ENCODE results near the gene IL6R. TPM values are rescaled to one million over a fixed set of nuclear protein-coding genes. Genes with fewer than 3 reads are reported as not detected.

Gene IL6R
- total and polyA plus RNA-seq, 4 donors, result 18.8 to 67.6 (median 35.3) TPM

DNA sequence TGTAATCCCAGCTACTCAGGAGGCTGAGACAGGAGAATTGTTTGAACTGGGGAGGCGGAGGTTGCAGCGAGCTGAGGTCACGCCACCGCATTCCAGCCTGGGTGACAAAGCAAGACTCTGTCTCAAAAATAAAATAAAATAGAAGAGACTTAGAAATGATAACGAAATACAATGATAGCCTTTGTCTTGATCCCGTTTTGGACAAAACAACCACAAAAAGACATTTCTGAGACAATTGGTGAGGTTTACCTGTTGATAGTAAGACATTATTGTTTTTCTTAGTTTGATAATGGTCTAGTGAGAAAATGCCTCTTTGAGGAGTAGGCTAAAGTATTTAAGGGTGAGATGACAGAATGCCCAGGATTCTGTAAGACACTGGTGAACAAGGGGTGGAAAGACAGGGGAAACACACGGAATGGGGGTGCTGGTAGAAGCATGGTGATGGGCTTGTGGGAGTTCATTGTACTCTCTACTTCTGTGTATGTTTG is 109.0 kb downstream of the IL6R start:
- no peak for TF ChIP-seq FOXA2 (IDR thresholded peaks at IDR 0.05)
- no peak for TF ChIP-seq RXRA (IDR thresholded peaks at IDR 0.05)
- TF ChIP-seq, protein P1, sequence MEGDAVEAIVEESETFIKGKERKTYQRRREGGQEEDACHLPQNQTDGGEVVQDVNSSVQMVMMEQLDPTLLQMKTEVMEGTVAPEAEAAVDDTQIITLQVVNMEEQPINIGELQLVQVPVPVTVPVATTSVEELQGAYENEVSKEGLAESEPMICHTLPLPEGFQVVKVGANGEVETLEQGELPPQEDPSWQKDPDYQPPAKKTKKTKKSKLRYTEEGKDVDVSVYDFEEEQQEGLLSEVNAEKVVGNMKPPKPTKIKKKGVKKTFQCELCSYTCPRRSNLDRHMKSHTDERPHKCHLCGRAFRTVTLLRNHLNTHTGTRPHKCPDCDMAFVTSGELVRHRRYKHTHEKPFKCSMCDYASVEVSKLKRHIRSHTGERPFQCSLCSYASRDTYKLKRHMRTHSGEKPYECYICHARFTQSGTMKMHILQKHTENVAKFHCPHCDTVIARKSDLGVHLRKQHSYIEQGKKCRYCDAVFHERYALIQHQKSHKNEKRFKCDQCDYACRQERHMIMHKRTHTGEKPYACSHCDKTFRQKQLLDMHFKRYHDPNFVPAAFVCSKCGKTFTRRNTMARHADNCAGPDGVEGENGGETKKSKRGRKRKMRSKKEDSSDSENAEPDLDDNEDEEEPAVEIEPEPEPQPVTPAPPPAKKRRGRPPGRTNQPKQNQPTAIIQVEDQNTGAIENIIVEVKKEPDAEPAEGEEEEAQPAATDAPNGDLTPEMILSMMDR (IDR thresholded peaks at IDR 0.05; ENCODE audit: low read depth, low read length, missing input control), result no peak
- no peak for TF ChIP-seq SP1 (IDR thresholded peaks at IDR 0.05)
- TF ChIP-seq HNF4G (IDR thresholded peaks at IDR 0.05), result no peak
- no peak for TF ChIP-seq TAF1 (conservative IDR thresholded peaks at IDR 0.05)
- TF ChIP-seq, protein P2, sequence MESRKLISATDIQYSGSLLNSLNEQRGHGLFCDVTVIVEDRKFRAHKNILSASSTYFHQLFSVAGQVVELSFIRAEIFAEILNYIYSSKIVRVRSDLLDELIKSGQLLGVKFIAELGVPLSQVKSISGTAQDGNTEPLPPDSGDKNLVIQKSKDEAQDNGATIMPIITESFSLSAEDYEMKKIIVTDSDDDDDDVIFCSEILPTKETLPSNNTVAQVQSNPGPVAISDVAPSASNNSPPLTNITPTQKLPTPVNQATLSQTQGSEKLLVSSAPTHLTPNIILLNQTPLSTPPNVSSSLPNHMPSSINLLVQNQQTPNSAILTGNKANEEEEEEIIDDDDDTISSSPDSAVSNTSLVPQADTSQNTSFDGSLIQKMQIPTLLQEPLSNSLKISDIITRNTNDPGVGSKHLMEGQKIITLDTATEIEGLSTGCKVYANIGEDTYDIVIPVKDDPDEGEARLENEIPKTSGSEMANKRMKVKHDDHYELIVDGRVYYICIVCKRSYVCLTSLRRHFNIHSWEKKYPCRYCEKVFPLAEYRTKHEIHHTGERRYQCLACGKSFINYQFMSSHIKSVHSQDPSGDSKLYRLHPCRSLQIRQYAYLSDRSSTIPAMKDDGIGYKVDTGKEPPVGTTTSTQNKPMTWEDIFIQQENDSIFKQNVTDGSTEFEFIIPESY (IDR thresholded peaks at IDR 0.05), result no peak
- no peak for TF ChIP-seq FOXA1 (IDR thresholded peaks at IDR 0.05)
- no peak for TF ChIP-seq YY1 (IDR thresholded peaks at IDR 0.05)
- no peak for TF ChIP-seq GABPA (IDR thresholded peaks at IDR 0.05 in 1 of 2, conservative IDR thresholded peaks at IDR 0.05 in 1 of 2)
- no peak for TF ChIP-seq HNF4A (conservative IDR thresholded peaks at IDR 0.05)
- TF ChIP-seq, protein P3, sequence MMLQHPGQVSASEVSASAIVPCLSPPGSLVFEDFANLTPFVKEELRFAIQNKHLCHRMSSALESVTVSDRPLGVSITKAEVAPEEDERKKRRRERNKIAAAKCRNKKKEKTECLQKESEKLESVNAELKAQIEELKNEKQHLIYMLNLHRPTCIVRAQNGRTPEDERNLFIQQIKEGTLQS (IDR thresholded peaks at IDR 0.05), result no peak
- TF ChIP-seq, protein P4, sequence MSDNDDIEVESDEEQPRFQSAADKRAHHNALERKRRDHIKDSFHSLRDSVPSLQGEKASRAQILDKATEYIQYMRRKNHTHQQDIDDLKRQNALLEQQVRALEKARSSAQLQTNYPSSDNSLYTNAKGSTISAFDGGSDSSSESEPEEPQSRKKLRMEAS (IDR thresholded peaks at IDR 0.05), result no peak
- no peak for TF ChIP-seq RAD21 (IDR thresholded peaks at IDR 0.05)
- TF ChIP-seq JUND (IDR thresholded peaks at IDR 0.05), result no peak
- TF ChIP-seq NR2F2 (IDR thresholded peaks at IDR 0.05), result no peak
- TF ChIP-seq EGR1 (IDR thresholded peaks at IDR 0.05; ENCODE audit: low read depth in 2 of 2), result no peak
- 91% methylated on average over 7 of the region's 7 CpGs for WGBS
- Histone ChIP-seq H3K9ac (ENCODE audit: low read depth in 1 of 2, low read length in 2 of 2) (no peak overlapping the region), H3K36me3 (ENCODE audit: control insufficient read depth in 4 of 4, insufficient read depth in 3 of 4, low read depth in 1 of 4, low read length in 3 of 4) (no peaks in the 10 kb centered on the region), H3K4me3 (ENCODE audit: low read depth in 1 of 3, low read length in 3 of 3) (no peak overlapping the region), H3K27me3 (ENCODE audit: control insufficient read depth in 4 of 4, insufficient read depth in 4 of 4, low read length in 3 of 4) (no peaks in the 10 kb centered on the region), H3K27ac (ENCODE audit: low read depth in 1 of 2, low read length in 2 of 2) (no peak overlapping the region), H3K9me3 (ENCODE audit: control insufficient read depth in 4 of 4, low read length in 3 of 4) (no peaks in the 10 kb centered on the region), H3K4me1 (ENCODE audit: control insufficient read depth in 4 of 4, insufficient read depth in 4 of 4, low read length in 3 of 4) (no peaks in the 10 kb centered on the region)
- no peak for DNase-seq (ENCODE audit: low spot score)

DNA sequence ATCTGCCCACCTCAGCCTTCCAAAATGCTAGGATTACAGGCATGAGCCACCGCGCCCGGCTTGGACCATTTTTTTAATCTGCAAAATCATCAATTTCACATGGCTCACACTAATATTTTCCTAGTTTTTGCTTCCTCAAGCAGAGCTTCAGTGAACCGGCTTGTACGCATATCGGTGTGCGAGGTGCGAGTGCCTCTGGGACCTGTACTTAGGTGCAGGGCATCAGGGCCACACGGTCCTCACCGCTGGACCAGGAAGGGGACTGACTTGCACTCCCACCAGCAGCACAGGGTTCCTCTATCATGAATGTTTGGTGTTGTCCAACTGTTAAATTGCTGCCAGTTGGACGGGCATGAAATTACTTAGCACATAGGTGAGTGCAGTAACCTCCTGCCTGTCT is 112.5 kb downstream of the IL6R start:
- Histone ChIP-seq H3K27ac (ENCODE audit: low read depth in 1 of 2, low read length in 2 of 2) (no peak overlapping the region), H3K9me3 (ENCODE audit: control insufficient read depth in 4 of 4, low read length in 3 of 4) (no peaks in the 10 kb centered on the region), H3K4me3 (ENCODE audit: low read depth in 1 of 3, low read length in 3 of 3) (no peak overlapping the region), H3K9ac (ENCODE audit: low read depth in 1 of 2, low read length in 2 of 2) (no peak overlapping the region), H3K27me3 (ENCODE audit: control insufficient read depth in 4 of 4, insufficient read depth in 4 of 4, low read length in 3 of 4) (no peaks in the 10 kb centered on the region), H3K36me3 (ENCODE audit: control insufficient read depth in 4 of 4, insufficient read depth in 3 of 4, low read depth in 1 of 4, low read length in 3 of 4) (no peaks in the 10 kb centered on the region), H3K4me1 (ENCODE audit: control insufficient read depth in 4 of 4, insufficient read depth in 4 of 4, low read length in 3 of 4) (peaks cover 3 to 21% (median 8%) of the 10 kb centered on the region in 4 donors)
- DNase-seq (ENCODE audit: low spot score), result no peak
- 95% methylated on average over 11 of the region's 11 CpGs for WGBS
- no peak for TF ChIP-seq RAD21 (IDR thresholded peaks at IDR 0.05)
- TF ChIP-seq NR2F2 (IDR thresholded peaks at IDR 0.05), result no peak
- no peak for TF ChIP-seq FOXA2 (IDR thresholded peaks at IDR 0.05)
- TF ChIP-seq, protein P1 (IDR thresholded peaks at IDR 0.05; ENCODE audit: low read depth, low read length, missing input control), result no peak
- no peak for TF ChIP-seq HNF4A (conservative IDR thresholded peaks at IDR 0.05)
- no peak for TF ChIP-seq YY1 (IDR thresholded peaks at IDR 0.05)
- TF ChIP-seq EGR1 (IDR thresholded peaks at IDR 0.05; ENCODE audit: low read depth in 2 of 2), result no peak
- TF ChIP-seq, protein P5, sequence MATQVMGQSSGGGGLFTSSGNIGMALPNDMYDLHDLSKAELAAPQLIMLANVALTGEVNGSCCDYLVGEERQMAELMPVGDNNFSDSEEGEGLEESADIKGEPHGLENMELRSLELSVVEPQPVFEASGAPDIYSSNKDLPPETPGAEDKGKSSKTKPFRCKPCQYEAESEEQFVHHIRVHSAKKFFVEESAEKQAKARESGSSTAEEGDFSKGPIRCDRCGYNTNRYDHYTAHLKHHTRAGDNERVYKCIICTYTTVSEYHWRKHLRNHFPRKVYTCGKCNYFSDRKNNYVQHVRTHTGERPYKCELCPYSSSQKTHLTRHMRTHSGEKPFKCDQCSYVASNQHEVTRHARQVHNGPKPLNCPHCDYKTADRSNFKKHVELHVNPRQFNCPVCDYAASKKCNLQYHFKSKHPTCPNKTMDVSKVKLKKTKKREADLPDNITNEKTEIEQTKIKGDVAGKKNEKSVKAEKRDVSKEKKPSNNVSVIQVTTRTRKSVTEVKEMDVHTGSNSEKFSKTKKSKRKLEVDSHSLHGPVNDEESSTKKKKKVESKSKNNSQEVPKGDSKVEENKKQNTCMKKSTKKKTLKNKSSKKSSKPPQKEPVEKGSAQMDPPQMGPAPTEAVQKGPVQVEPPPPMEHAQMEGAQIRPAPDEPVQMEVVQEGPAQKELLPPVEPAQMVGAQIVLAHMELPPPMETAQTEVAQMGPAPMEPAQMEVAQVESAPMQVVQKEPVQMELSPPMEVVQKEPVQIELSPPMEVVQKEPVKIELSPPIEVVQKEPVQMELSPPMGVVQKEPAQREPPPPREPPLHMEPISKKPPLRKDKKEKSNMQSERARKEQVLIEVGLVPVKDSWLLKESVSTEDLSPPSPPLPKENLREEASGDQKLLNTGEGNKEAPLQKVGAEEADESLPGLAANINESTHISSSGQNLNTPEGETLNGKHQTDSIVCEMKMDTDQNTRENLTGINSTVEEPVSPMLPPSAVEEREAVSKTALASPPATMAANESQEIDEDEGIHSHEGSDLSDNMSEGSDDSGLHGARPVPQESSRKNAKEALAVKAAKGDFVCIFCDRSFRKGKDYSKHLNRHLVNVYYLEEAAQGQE (IDR thresholded peaks at IDR 0.05), result no peak
- TF ChIP-seq RXRA (IDR thresholded peaks at IDR 0.05), result no peak
- TF ChIP-seq, protein P2 (IDR thresholded peaks at IDR 0.05), result no peak
- TF ChIP-seq HNF4G (IDR thresholded peaks at IDR 0.05), result no peak
- TF ChIP-seq, protein P4 (IDR thresholded peaks at IDR 0.05), result no peak
- no peak for TF ChIP-seq GABPA (IDR thresholded peaks at IDR 0.05 in 1 of 2, conservative IDR thresholded peaks at IDR 0.05 in 1 of 2)
- TF ChIP-seq FOXA1 (IDR thresholded peaks at IDR 0.05), result no peak

All from liver (tissue), 9 donors.